NCI-H524 treated with DMSO at 0.1 percent for 48 hours (cell line): ENCODE data around the gene CHN1.

Experiments
- DNase-seq: peaks from one replicate; lab custom pipeline; 2025; lab: John Stamatoyannopoulos, UW

The CHN1 gene

DNA sequence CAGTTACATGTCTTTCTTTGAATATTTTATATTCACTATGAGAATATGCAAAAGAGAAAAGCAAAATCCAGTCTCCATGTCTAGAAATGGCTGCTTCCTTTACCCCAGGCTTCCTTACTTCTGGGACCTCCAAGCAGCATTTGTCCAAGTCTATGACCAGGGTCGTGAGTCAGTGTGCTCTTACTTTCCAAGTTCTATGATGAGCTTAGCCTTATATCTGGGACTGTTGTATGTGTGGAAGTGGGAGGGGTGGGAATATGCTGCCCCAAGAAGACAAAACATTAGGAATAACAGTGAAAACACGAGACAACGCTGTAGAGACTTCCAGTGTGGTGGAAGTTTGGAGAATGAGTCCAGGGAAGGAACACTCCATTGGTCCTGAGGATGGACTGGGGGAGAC lies 219.7 kb downstream of the CHN1 start:
- no peak for DNase-seq

- DNase-seq: no peak
Measured at GRCh38 chr2:174784909-174785308, 220.3 kb downstream of the CHN1 start.

DNA sequence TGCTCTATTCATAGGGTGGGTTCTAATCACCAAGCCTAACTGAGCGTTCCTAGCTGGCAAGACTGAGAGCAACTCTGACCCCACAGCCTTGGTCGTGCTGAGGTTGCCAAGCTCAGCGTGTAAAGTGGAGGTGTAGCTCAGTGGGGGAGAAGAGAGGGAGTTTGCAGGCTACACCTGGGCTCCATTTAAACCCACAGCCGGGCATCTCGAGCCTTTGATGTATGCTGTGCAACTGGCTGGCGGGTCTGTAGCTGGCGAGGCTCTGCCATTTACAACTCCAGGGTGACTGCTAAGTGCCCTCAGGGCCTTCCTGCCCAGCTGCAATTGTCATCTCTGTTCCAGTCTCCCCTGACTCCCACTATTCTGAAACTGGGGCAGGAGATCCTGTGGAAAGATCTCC lies 220.9 kb downstream of the CHN1 start:
- DNase-seq: no peak

DNA sequence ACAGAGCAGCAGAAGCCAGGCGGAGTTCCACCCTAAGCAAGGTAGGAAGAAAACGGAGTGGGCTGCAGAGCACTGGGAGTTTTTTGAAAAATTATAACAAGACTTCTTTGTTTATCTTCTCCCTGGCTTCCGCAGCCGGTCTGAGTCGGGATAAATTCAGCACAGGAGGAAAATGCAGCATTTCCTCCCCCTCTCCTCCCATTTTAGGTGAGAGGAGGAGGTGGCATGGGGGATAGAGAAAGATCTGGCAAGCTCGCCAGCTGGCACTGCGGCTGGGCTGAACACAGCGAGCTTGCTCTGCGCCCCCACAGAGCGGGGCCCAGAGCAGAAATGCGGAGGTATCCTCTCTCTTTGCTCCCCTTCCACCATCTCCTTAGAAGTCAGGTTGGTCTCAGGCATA lies 223.2 kb downstream of the CHN1 start:
- DNase-seq: no peak

DNA sequence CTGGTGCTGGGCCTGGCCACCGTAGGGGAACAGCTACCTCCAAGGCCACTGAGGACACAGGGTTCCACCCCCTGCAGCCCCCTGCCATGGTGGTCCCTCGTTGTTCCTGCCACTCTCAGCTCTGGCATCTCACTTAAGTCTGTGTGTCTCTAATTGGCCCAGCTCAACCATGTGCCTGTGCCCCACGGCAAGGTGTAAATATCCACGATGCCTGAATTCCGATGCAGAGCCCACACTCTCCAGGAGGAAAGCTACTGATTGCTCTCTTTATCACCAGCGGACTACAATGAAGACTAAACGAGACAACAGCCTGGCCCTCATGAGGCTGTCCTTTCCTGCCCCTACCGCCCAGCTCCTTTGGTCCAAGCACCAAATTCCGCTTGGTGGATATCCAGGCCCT lies 223.9 kb downstream of the CHN1 start:
- no peak for DNase-seq

- no peak for DNase-seq
Measured at GRCh38 chr2:174780856-174781255, 224.3 kb downstream of the CHN1 start.

GRCh38 chr2:174780191-174780840 lies 224.9 kb downstream of the CHN1 start:
- DNase-seq: no peak

- no peak for DNase-seq
Measured at GRCh38 chr2:174779361-174779928, 225.7 kb downstream of the CHN1 start.

- DNase-seq: no peak
Measured at GRCh38 chr2:174778085-174778981, 226.8 kb downstream of the CHN1 start.

DNA sequence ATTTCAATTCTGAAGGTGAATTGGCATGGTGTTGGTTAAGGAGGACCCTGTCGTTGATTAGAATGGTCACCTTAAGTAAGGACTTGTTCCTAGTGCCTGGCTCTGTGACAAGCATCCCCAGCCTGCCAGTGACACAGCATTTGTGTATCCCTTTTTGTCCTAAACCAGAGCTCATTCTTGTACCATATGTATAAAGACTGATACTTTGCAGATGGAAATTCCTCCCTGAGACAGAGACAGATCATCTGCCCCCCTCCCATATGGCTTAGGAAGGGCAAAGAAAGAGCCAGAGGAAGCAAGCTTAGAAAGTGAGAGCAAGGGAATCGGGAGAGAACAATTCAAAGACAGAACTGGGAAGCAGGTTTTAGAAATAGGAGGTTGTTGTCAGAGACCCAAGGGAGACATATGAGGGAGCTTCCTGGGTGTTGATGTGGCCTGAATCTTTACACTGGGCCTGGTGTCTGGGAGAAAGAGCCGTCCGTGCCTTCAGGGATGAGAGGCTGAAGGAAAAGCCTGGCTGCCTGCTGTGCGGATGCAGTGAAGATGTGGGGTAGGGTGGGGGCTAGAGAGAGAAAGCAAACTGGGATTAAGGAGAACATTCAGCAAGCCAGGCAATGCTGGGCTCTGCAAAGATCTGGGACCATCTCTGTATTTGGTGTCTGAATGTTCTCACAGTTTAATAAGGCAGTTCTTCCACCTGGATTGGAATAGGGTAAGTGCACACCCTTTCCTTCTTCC lies 227.7 kb downstream of the CHN1 start:
- DNase-seq: no peak

DNA sequence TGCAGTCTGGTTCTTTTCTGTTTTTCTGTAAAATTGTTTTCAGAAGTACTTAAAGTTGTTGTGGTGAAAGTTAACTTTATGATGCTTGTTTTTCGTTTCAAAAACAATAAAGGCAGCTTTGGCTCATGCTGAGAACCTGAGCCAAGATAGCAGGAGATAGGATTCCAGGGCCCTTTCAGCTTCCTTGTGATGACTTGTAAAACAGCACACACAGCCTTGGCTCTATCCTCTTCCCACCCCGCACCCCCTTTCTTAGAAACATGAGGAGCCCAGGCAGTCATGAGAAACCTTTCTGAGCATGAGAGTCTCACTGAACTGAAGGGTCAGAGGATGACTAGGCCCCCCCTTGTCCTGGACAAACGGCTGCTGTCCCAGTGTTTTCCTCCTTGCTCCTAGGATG lies 228.5 kb downstream of the CHN1 start:
- no peak for DNase-seq

GRCh38 chr2:174776223-174776622 lies 229.0 kb downstream of the CHN1 start:
- no peak for DNase-seq

- DNase-seq: no peak
Measured at GRCh38 chr2:174775571-174775980, 229.6 kb downstream of the CHN1 start.

DNA sequence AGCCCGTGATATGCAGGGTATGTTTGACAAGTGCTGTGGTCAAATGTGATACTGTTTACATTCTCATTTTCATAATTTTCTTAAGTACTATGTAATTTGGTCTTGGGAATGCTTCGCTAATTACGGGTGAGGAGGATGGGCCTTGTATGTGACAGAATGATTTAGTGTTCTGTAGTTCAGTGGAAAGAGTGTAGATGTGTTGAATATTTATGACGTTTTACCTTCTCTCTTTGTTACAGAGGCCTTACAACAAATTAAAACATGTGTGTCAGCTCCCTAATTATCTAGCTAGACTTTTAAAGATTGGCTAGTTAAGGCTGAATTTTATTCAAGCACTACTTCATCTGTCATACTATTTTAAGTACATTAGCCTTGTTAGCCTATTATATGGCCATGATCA lies 230.3 kb downstream of the CHN1 start:
- no peak for DNase-seq

DNA sequence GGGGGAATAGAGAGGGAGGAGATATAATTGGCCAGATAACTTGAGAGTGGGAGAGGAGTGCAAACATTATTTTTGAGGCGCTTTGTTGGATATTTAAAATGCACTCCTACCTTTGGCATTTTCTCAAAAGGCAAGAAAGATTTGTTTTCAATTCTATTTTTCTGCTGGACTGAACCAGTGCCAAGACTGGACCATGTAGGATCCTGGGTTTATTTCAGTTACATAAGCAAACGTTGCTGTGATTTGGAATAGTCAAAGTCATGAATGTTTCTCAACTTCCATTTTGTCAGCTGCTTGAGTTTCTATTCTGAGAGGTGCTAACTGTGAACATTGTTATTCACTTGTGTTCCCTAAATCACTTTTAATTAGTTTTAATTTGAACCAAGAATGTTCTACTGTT lies 232.0 kb downstream of the CHN1 start:
- DNase-seq: no peak

DNA sequence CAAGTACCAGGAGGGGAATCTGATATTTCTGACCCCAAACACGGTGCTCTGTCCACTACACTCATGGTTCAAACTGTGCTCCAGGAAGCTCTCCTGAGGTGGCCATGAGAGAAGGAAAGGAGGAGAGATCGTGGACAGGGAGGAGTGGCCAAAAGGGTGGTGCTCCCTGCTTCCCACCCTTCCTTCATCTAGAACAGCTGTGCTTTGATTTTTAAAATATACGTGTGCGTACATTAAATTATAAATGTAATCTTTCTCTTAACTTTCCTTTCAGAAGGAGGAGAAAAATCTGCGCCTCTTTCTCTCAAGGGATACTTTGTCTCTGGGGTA lies 232.7 kb downstream of the CHN1 start:
- DNase-seq: no peak

- no peak for DNase-seq
Measured at GRCh38 chr2:174771631-174772471, 233.3 kb downstream of the CHN1 start.

GRCh38 chr2:174771136-174771535 lies 234.0 kb downstream of the CHN1 start:
- no peak for DNase-seq

GRCh38 chr2:174768557-174768956 lies 236.6 kb downstream of the CHN1 start:
- DNase-seq: no peak

- no peak for DNase-seq
Measured at GRCh38 chr2:174766271-174766670, 238.9 kb downstream of the CHN1 start.

- no peak for DNase-seq
Measured at GRCh38 chr2:174765576-174765975, 239.6 kb downstream of the CHN1 start.
